GM23338 (cell line): ENCODE data around the gene CACNA2D1. TPM values are rescaled to one million over a fixed set of nuclear protein-coding genes. Genes with fewer than 3 reads are reported as not detected.

ENCODE experiments used
- ATAC-seq: fragments of 200-7000 bp; cut with Tn5 transposase; 3 replicates; pipeline ENCODE4 v1.9.1; 2020
- DNase-seq: peaks from one replicate; pipeline ENCODE4 v3.0.0-alpha.2; 2015; ENCODE audit warnings: low spot score
- H2AFZ ChIP-seq: fragments of 200-600 bp; sonication (generic); 2 replicates; pipeline ENCODE4 v1.8.0; 2016; ENCODE audit warnings: antibody characterized with exemption, mild to moderate bottlenecking, moderate library complexity
- H3F3A ChIP-seq: fragments of 200-600 bp; sonication (generic); replicated peaks from 2 replicates; pipeline ENCODE4 v1.8.0; 2017; ENCODE audit warnings: antibody characterized with exemption, mixed run types, low read depth
- H3K27ac ChIP-seq: fragments of 200-600 bp; sonication (generic); 2 replicates; pipeline ENCODE4 v1.6.1; 2016; ENCODE audit warnings: low read depth
- H3K27me3 ChIP-seq: fragments of 200-600 bp; sonication (generic); 2 replicates; pipeline ENCODE4 v1.8.0; 2016; ENCODE audit warnings: mild to moderate bottlenecking, mixed run types, moderate library complexity; ENCODE audit not compliant: insufficient read depth
- H3K36me3 ChIP-seq: fragments of 200-600 bp; sonication (generic); 2 replicates; pipeline ENCODE4 v1.8.0; 2016; ENCODE audit warnings: mild to moderate bottlenecking; ENCODE audit not compliant: insufficient read depth
- H3K4me1 ChIP-seq: fragments of 200-600 bp; sonication (generic); 2 replicates; pipeline ENCODE4 v1.8.0; 2016; ENCODE audit warnings: mild to moderate bottlenecking, moderate library complexity; ENCODE audit not compliant: insufficient read depth
- H3K4me2 ChIP-seq: fragments of 200-600 bp; sonication (generic); 2 replicates; pipeline ENCODE4 v1.7.1; 2017; ENCODE audit warnings: mixed run types
- H3K4me3 ChIP-seq: fragments of 200-600 bp; sonication (generic); 2 replicates; pipeline ENCODE4 v1.6.1; 2016; ENCODE audit warnings: mixed run types
- H3K79me2 ChIP-seq: fragments of 200-600 bp; sonication (generic); replicated peaks from 2 replicates; pipeline ENCODE4 v1.8.0; 2017; ENCODE audit warnings: mild to moderate bottlenecking; ENCODE audit not compliant: insufficient read depth
- H3K9me2 ChIP-seq: fragments of 200-600 bp; sonication (generic); 2 replicates; pipeline ENCODE4 v1.8.0; 2017; ENCODE audit not compliant: insufficient read depth
- H4K20me1 ChIP-seq: fragments of 200-600 bp; sonication (generic); replicated peaks from 2 replicates; pipeline ENCODE4 v1.8.0; 2017; ENCODE audit warnings: mild to moderate bottlenecking; ENCODE audit not compliant: insufficient read depth
- H3K27ac Mint-ChIP-seq: 2 replicates; pipeline ENCODE4 v1.8.0; 2020; ENCODE audit warnings: inconsistent platforms, mild to moderate bottlenecking, moderate library complexity, mixed read lengths
- H3K27me3 Mint-ChIP-seq: 3 replicates; pipeline ENCODE4 v1.8.0; 2022; ENCODE audit warnings: low read depth, mild to moderate bottlenecking, moderate library complexity, mixed read lengths, inconsistent platforms; ENCODE audit not compliant: insufficient read depth, poor library complexity
- H3K36me3 Mint-ChIP-seq: 3 replicates; pipeline ENCODE4 v1.8.0; 2021; ENCODE audit warnings: low read depth, mild to moderate bottlenecking, inconsistent platforms, moderate library complexity, mixed read lengths
- H3K4me1 Mint-ChIP-seq: 3 replicates; pipeline ENCODE4 v1.8.0; 2020; ENCODE audit warnings: mild to moderate bottlenecking, inconsistent platforms, mixed read lengths
- H3K4me3 Mint-ChIP-seq: 3 replicates; pipeline ENCODE4 v1.8.0; 2021; ENCODE audit warnings: moderate library complexity, mild to moderate bottlenecking, inconsistent platforms, mixed read lengths
- H3K9me3 Mint-ChIP-seq: 3 replicates; pipeline ENCODE4 v1.8.0; 2020; ENCODE audit warnings: moderate library complexity, mild to moderate bottlenecking, inconsistent platforms, mixed read lengths
- CREB1 ChIP-seq: fragments of 250-450 bp; sonication (Bioruptor Pico); IDR thresholded peaks from 2 replicates; pipeline ENCODE4 v1.5.0; 2020; ENCODE audit warnings: low read depth, mild to moderate bottlenecking, moderate library complexity
- EZH2 ChIP-seq: fragments of 200-600 bp; sonication (generic); IDR thresholded peaks from one replicate; pipeline ENCODE4 v1.8.0; 2017; ENCODE audit warnings: antibody characterized with exemption, mild to moderate bottlenecking, low read depth; ENCODE audit not compliant: unreplicated experiment
- EZH2phosphoT487 ChIP-seq: fragments of 200-600 bp; sonication (generic); IDR thresholded peaks from one replicate; pipeline ENCODE4 v1.8.1; 2018; ENCODE audit warnings: antibody characterized with exemption; ENCODE audit not compliant: unreplicated experiment
- JUNB ChIP-seq: IDR thresholded peaks from one replicate; pipeline ENCODE4 v1.6.1; 2016; ENCODE audit warnings: antibody characterized with exemption; ENCODE audit not compliant: unreplicated experiment
- NANOG ChIP-seq: IDR thresholded peaks from 2 replicates; pipeline ENCODE4 v1.6.1; 2016; ENCODE audit warnings: antibody characterized with exemption, borderline replicate concordance
- POLR2AphosphoS5 ChIP-seq: IDR thresholded peaks from 2 replicates; pipeline ENCODE4 v1.6.1; 2016; ENCODE audit warnings: antibody characterized with exemption, low read depth
- REST ChIP-seq: IDR thresholded peaks from one replicate; pipeline ENCODE4 v1.6.1; 2018; ENCODE audit warnings: antibody characterized with exemption; ENCODE audit not compliant: unreplicated experiment
- ZNF114 ChIP-seq: fragments of 250-450 bp; sonication (Bioruptor Pico); IDR thresholded peaks from 2 replicates; pipeline ENCODE4 v1.5.0; 2020; ENCODE audit warnings: mild to moderate bottlenecking, moderate library complexity
- ZNF331 ChIP-seq: fragments of 250-450 bp; sonication (Bioruptor Pico); IDR thresholded peaks from 2 replicates; pipeline ENCODE4 v1.5.0; 2020; ENCODE audit warnings: low read depth, mild to moderate bottlenecking, moderate library complexity
- ZNF462 ChIP-seq: fragments of 250-450 bp; sonication (Bioruptor Pico); IDR thresholded peaks from 2 replicates; pipeline ENCODE4 v1.5.0; 2020; ENCODE audit warnings: mild to moderate bottlenecking, moderate library complexity
- polyA plus RNA-seq: library from polyadenylated mRNA; unstranded; fragments of >200 nt; fragmentation: Nextera tagmentation; extraction: Ambion mirVana; gene quantifications from 2 replicates; pipeline ENCODE4 v1.2.1, GENCODE V29; 2016
- total RNA-seq: library from RNA; depleted of rRNA; stranded (reverse); fragments of >200 nt; shearing (Covaris generic); gene quantifications from 2 replicates; pipeline ENCODE4 v1.2.3, GENCODE V29; 2014

CACNA2D1 gene
- total and polyA plus RNA-seq, 2 experiments from 2014 or later, result 7.0 to 20.4 TPM

GRCh38 chr7:82358009-82358578, 85.5 kb downstream of the CACNA2D1 start (continued):
- TF ChIP-seq REST (no peak), JUNB (no peak)

GRCh38 chr7:82348251-82348650, 95.3 kb downstream of the CACNA2D1 start:
- Mint-ChIP-seq H3K4me3 (no peak overlapping the region), H3K27ac (no peak overlapping the region)
- H3K27ac ChIP-seq, result no peak overlapping the region
- TF ChIP-seq ZNF114 (CRISPR knock-in tag), result no peak
- no peak for TF ChIP-seq REST
- TF ChIP-seq JUNB, result no peak
- TF ChIP-seq ZNF462 (CRISPR knock-in tag), result no peak
- TF ChIP-seq ZNF331, result no peak
- TF ChIP-seq POLR2AphosphoS5, result no peak
- no peak for TF ChIP-seq NANOG
- TF ChIP-seq CREB1 (CRISPR knock-in tag), result no peak
- no peak for TF ChIP-seq EZH2phosphoT487
- TF ChIP-seq EZH2, result no peak

More at GRCh38 chr7:82348251-82348650, 95.3 kb downstream of the CACNA2D1 start:
- Histone ChIP-seq H3K27me3 (no peaks in the 10 kb centered on the region), H3K4me1 (no peaks in the 10 kb centered on the region), H3F3A (no peaks in the 10 kb centered on the region), H3K79me2 (no peaks in the 10 kb centered on the region), H4K20me1 (no peaks in the 10 kb centered on the region), H3K9me2 (no peaks in the 10 kb centered on the region), H3K4me2 (no peak overlapping the region), H3K36me3 (no peaks in the 10 kb centered on the region), H3K4me3 (no peak overlapping the region), H2AFZ (no peak overlapping the region)
- Mint-ChIP-seq H3K36me3 (no peaks in the 10 kb centered on the region), H3K4me1 (peaks cover 16% of the 10 kb centered on the region; the same call in 2 of the 3 replicates), H3K27me3 (no peaks in the 10 kb centered on the region), H3K9me3 (no peaks in the 10 kb centered on the region)
- no peak for ATAC-seq
- DNase-seq, result no peak
